Fibroblast of peridontal ligament (primary cell): ENCODE measurements around the gene SRRD.
A peak's percentile ranks its signal among the peaks of the same experiment; 100 is the strongest.
"Not testable (repeated sequence)": the region's sequence is repeated elsewhere in the genome, so short reads cannot be mapped to it uniquely, and the experiment has no call there.

Experiments
- DNase-seq: peaks from one replicate; pipeline ENCODE4 v3.0.0-alpha.2; 2010; ENCODE audit errors: extremely low read depth

SRRD gene

DNA sequence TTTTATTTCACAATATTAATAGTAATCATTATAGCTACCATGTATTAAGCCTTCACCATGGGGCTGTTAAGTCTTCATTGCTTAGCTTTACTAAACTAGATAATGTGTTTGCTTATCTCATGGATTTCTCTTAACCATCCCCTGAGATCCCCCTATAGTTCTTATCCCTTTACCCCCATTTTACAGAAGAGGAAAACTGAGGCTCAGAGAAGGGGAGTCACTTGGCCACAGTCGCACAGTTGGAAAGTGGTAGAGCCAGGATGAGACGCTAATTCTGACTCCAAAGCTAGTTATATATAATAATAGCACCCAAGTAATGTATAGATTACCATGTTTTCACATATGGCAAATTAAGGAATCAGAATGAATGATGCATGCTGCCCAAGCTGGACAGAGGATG is 38.3 kb downstream of the SRRD start:
- no peak for DNase-seq

DNA sequence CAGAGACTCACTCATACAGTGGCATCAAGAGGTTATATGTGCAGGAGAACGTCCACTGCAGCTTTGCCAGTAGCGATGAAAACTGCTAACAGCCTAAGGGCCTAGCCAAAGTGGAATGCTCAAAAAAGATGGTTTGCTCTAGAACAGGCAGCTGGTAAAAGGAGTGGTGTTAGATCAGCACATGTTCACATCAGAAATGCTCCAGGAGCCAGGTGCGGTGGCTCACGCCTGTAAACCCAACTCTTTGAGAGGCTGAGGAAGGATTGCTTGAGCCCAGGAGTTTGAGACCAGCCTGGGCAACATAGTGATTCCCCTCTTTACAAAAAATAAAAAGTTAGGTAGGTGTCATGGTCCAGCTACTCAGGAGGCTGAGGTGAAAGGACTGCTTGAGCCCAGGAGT is 38.9 kb downstream of the SRRD start:
- DNase-seq = no peak

DNA sequence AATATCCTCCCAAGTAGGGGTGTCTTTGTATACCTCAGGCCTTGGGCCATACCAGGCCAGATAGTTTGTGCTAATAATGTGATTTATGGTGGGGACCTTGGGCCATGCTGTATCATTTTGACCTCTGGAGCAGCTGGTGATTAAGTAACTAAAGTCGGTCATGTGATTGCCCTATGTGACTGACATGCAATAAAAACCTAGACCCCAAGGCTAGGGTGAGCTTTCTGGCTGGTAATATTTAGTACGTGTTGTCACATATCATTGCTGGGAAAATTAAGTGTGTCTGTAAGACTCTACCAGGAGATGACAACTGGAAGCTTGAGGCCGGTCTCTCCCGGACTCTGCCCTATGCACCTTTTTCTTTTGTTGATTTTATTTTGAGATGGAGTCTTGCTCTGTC is 41.2 kb downstream of the SRRD start:
- no peak for DNase-seq

DNA sequence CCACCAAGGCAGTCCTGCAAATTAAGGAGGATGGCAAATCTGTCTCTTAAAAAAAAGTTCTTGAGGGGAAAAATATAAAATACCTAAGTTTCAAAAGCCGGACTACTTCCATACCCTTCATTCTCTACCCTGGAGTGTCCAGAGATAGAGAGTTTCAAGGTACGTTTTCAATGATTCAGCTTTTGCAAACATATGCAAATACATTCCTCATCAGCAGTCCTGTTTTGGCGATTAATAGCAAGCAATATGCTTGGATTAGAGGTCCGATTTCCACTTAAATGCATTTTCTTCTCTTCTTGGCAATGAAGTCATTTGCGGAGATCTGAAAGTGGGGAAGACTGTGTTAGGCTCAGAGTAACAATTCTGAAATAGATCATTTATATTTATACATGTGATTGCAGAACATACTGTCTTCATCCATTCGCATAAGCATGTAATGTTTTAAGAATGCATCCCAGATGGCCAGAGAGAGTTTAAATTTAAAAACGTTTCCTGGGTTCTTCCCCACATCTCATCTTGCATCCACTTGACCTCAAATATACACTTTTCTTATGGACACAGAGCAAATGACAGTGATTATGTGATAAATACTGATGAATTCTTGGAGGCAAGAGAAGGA is 42.4 kb downstream of the SRRD start:
- DNase-seq = no peak

DNA sequence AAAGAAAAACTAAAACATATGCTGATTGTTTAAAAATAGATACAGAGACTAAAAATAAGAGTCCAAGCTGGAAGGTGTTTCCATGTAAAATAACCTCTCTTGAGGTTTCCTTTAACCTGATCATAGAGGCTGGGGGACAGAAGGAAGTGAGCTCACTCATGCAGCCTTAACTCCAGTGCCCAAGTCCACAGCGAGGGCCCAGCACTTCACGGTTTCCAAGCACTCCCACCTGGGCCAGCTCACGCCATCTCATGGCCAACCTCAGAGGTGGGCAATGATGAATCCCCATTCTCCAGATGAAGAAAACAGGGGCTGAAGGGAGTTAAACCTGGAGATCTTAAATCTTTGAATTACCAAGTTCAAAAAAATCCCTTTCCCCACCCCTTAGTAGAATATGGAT is 43.5 kb downstream of the SRRD start:
- DNase-seq = no peak

DNA sequence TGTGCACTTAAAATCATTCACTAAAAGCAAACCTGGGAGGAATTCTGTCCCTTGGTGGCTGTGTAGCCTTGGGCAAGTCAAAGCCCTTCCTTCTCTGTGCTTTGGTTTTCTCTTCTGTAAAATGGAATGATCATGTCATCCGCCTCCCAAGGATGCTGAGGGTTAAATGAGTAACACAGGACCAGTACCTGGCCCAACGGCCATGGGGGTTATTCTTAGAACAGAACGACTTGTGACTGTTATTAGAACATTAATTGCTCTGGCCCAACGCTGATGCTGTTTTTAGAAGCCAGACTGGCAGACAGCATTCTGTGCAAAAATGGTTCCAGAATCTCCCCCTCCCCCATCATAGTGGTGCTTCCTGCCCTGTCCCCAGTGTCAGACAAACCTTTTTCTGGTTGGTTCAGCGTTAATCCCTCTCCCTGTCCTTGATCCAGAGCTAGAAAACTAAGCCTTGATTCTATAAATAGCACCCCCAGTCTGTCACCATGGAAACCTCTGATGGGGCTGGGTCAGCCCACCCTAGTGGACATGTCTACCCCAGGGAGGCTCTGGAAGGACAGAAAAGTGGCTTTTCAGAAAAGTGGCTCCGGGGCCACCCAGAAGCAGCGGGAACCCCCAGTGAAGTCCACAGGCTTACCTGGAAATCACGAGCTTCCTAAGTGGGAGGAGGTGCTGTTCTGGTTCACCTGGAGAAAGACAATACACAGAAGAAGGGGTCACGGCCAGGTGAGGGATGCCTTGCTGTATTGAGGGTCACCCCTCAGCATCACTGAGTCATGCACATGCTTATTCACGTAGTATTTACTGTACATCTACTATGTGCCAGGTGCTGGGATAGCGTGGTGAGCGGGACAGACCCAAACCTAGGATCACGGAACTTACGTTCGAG is 44.1 kb downstream of the SRRD start:
- DNase-seq = no peak

DNA sequence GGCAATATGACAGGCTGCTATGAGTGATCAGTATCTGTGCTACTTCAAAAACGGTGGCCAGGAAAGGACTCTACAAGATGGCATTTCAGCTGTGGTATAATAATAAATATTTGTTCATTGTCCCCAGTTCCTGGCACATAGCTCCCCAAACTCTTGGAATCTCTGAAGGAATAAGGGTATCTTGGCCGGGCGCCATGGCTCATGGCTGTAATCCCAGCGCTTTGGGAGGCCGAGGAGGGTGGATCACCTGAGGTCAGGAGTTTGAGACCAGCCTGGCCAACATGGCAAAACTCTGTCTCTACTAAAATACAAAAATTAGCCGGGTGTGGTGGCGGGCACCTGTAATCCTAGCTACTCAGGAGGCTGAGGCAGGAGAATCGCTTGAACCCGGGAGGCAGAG is 44.8 kb downstream of the SRRD start:
- not testable (repeated sequence) for DNase-seq

DNA sequence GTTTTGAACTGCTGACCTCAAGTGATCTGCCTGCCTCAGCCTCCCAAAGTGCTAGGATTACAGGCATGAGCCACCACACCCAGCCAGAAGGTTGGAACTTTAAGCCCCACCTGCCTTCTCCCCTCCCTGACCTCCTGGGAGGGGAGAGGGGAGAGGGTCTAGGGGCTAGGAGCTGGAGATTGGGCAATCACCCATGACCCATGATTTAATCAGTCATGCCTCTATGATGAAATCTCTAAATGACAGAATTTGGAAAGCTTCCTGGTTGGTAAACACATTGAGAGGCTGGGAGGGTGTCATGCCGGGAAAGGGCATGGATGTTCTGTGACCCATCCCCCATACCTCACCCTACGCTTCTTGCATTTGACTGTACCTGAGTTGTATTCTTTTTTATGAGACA is 45.7 kb downstream of the SRRD start:
- peak; percentile 57 for DNase-seq

DNA sequence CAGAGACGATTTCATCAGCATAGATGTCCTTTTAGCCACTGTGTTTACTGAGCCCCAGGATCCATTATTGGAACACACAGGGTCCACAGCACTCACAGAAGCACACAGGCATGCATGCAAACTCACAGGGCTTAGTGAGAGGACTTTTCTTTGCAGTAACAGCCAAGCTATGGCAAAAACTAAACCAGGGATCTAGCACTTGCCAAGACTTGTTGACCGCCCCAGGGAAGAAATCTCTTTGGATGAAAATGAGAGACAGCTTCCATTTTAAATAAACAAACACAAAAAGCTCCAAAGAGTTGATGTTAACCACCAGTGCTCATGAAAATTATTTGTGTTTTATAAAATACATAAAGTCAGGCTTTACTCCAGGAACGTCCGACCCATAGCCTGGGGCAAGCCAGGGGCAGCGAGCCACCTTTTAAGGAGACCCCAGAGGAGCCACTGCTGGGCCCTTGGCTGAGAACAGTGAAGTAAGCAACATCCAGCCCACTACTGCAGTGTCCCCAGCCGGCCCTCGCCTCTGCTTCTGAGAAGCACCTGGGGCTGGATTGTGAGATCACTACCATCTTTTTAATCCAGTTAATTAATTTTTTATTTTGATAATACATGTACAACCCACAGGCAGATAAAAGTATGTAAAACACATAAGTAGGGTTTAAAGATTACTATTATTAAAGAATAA is 50.6 kb downstream of the SRRD start:
- DNase-seq = no peak

DNA sequence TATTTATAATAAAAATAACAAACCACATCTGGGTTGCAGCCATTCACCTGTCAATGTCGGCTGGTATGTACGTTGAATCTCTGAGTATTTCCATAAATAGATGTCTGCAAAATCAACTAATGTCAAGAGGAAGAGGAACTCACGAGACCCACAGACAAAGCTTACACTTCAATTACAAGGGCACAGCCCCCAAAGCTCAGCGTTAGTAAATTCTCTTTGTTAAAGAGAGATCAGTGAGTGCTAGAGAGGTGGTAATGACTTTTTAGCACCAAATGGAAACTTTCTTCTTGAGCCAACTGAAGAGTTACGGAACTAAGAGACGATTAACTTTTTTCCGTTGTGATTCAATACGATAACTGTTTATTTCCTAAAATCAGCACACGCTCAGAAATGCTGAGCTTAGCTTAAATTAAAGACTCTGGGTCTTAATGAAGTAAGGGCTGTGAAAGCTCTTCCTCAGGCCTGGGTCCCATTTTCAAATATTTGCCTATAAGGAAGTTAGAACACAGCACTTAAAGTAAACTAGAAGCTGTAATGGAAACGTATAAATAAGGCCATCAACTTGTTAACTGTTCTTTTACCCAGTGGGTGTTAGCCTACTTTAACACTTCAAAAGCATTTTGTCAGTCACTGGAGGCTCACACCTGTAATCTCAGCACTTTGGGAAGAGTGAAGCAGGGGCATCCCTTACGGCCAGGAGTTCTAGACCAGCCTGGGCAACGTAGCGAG is 51.4 kb downstream of the SRRD start:
- no peak for DNase-seq

DNA sequence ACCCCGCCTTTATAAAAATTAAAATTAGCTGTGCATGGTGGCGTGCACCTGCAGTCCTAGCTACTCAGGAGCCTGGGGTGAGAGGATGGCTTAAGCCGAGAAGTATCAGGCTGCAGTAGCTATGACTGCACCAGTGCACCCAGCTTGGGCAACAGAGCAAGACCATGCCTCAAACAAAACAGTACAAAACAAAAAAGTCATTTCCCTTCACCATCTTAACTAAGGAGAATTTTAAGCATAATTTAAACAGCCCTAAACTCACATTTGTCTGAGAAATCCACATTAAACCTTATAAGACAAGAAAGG is 51.9 kb downstream of the SRRD start:
- no peak for DNase-seq

DNA sequence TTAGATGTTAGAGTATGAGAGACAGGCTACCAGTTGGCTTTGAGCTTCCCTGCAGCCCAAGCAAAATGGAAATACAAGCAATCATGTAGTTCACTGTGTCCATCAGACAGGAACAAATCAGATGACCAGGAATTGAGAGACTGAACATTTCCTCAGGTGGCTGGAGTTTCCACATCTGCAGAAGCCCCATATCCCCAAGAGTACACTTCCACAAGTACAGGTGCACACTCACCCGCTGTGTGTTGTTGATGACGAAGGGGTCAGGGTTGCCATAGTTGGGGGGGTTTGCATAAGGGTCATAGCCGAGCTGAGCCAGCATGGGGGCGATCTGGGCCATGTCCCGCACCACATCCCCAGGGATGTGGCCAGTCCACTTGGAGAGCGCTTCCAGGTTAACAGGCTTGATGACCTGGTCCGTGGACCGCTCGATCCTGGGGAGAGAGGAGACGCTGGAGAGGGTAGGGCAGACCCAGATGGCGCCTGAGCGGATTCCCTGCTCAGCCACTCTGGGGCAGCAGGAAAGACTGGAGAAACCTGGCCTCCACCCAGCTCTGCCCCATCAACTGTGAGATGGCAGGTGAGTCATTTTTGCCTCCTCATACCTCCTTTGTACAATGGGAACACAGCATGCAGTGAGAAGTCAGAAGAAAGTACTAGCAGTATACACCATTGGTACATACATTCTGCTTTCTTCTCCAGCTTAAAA is 52.5 kb downstream of the SRRD start:
- DNase-seq = no peak

DNA sequence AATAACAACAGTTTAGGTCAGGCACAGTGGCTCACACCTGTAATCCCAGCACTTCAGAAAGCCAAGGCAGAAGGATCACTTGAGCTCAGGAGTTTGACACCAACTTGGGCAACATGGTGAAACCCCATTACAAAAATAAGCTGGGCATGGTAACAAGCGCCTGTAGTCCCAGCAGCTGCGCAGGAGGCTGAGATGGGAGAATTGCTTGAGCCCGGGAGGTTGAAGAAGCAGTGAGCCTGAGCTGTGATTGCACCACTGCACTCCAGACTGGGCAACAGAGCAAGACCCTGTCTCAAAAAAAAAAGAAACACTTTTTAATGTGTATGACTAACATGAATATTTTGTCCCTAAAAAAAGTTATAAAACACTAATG is 53.1 kb downstream of the SRRD start:
- DNase-seq = no peak

DNA sequence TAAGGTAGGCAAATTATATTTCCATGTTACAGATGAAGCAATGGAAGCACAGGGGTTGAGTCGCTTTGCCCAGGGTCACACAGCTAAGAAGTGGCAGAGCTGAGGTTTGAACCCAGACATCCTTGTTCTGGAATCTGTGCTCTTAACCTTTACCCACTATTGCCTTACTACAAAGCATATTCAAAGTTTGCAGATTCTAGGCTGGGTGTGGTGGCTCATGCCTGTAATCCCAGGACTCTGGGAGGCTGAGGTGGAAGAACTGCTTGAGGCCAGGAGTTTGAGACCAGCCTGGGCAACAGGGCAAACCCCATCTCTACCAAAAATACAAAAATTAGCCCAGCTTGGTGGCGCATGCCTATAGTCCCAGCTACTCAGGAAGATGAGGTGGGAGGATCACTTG is 56.4 kb downstream of the SRRD start:
- no peak for DNase-seq

DNA sequence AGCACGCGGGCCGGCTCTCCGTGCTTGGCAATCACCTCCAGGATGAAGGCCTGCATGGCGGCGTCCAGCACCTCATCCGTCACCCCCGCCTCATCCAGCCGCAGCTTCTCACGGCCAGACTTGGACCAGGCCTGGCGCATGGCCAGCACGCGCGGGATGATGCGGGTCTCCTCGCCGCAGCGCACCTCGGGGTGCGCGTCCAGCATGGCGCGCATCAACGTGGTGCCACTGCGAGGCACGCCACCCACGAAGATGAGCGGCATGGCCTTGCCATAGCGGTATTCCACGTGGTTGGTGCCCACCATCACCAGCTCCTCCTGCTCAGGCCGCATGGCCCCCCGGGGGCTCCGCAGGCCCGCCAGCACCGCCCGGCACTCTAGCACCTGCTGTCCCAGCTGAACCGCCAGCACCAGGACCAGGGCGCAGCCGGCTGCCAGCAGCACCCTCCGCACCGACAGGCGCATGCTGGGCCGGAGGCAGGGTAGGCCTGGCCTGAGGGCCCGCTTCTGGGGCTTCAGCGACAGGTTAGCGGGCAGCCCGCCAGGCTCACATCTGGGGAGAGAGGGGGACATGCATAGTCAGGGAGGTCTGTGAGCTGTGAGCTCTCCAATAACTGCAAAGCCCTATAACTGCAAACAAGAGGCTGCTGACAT is 57.6 kb downstream of the SRRD start:
- no peak for DNase-seq

DNA sequence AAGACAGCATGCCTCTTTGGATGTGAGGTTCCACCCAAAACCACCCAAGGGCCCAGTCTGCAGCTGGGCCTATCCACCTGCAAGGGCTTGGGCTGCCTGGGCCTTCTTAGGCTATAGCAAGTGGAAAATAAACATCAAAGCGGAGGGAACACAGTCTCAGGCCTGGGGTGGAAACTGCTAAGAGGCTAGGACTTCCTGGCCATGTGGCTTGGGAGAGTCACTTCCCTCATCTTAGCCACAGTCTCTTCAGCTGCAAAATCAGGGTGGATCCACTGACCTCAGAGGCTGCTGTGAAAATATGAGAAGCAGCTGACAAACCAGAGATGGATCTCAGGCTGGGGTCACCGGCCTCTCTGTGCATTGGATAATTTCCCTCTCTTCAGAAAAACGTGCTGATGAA is 59.2 kb downstream of the SRRD start:
- DNase-seq = no peak
